Glomerular visceral epithelial cell (primary cell): Measurements from ENCODE around the gene EEPD1.

Source experiments
- DNase-seq: peaks from one replicate; pipeline ENCODE4 v3.0.0-alpha.2; 2016; ENCODE audit errors: extremely low spot score

EEPD1 gene

DNA sequence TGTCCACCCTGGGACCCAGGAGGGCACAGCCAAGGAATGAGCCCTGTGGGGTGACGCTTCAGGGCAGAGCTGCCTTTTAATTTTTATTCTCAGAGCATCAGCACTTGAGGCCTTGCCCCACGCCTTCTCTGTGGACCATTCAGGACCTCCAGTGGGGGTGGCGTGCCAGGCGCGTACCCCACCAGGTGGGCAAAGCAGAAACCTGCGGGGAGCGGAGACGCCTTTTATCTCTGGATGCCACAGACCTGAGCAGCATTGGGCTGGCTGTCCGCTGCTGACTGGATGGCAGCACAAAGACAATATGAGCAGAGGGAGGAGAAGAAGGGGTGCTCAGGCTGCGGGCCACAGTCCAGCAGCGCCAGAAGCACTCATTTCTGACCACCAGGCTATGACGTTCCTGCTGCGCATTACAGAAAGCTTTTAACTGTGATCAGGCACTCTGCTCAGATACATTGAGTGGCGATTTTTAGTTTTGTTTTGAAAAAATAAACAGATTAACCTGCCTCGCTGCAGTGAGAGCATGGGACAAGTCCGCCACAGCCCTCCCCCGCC lies 146.2 kb downstream of the EEPD1 start:
- DNase-seq: no peak

DNA sequence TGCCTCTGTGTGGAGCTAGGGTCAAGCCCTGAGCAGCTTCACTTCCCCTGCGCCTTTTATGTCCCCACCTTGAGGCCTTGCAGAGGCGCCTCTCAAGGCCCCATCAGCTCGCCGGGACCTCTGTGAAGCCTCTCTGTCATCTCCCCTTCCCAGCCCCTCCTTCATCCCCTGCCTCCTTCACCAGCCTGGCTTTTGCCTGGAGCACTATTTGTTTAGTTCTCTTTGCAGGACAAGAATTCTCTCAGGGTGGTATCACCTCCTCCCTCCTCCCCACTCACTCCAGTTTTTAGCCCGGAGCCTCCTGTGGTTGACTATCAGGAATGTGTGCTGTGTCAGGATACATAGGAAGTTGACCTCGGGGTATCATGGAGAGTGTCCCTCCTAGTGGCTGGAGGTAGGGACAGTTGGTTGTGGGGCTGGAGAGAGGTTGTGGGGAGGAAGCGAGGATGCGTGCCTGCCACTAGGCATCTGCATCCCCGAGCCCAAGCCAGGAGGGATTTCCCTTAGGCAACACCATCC lies 146.8 kb downstream of the EEPD1 start:
- DNase-seq: no peak

DNA sequence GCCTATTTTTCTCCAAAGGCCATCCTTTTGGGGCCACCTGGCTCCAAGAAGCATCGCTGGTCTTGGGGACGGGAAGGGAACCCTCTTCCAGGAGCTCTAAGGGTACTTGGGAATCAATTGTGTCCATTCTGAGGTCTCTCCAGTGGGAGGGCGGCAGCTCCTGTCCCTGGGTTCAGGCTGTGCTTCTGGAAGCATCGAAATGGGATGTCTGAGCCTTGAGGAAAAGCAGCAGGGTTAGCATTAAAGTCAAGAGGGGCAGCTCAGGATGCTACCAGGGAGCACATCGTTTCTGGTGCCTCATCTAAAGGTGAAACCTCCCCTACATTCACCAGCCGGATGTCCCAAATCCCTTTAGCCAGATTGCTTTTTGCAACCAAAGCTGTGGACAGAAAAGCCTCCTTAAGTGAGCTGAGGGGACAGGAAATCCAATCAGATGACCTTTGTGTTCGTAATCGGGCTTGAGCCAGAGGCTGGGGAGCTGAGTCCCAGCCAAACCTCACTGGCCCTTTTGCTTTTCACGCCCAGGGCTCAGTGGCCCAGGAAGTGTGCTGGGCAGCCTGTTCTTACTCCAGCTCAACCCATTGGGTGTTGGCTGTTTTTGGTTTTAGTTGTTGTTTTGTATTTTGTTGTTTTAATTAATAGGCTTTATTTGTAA lies 147.8 kb downstream of the EEPD1 start:
- DNase-seq: no peak

DNA sequence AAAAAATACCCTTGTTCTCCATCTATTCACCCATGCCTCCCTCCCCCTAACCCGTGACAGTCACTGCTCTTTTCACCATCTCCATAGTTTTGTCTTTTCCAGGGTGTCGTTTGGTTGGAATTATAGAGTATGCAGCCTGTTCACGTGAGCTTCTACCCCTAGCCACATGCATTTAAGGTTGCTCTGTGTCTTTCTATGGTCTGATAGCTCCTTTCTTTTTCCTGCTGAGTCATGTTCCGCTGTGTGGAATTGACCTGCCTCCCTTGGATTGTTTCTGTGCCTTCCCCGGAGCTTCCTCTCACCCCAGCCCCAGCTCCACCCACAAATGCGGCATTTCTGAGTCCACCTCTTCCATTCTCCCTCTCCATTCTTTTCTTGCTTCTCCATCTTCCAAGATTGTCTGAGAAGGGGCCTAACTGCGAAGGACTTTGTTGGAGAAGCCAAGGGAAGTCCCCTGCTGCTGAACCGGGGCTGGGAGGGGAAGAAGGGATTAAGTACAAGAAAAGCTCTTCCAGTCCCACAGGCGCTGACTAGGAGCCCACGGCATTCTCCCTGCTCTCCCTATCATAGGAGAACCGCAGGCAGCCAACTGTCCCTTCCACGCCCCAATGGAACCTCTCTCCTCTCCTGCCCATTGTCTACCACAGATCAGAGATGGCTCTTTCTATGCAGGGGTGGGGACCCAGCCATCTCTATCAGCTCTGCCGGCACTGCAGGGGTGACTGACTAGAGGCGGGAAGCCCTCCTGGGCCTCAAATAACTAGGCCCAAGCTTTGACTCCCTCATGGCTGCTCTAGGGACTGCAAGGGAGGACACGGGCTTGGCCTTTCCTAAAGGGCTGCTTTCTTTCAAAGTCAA lies 149.1 kb downstream of the EEPD1 start:
- peak; percentile 70 for DNase-seq

DNA sequence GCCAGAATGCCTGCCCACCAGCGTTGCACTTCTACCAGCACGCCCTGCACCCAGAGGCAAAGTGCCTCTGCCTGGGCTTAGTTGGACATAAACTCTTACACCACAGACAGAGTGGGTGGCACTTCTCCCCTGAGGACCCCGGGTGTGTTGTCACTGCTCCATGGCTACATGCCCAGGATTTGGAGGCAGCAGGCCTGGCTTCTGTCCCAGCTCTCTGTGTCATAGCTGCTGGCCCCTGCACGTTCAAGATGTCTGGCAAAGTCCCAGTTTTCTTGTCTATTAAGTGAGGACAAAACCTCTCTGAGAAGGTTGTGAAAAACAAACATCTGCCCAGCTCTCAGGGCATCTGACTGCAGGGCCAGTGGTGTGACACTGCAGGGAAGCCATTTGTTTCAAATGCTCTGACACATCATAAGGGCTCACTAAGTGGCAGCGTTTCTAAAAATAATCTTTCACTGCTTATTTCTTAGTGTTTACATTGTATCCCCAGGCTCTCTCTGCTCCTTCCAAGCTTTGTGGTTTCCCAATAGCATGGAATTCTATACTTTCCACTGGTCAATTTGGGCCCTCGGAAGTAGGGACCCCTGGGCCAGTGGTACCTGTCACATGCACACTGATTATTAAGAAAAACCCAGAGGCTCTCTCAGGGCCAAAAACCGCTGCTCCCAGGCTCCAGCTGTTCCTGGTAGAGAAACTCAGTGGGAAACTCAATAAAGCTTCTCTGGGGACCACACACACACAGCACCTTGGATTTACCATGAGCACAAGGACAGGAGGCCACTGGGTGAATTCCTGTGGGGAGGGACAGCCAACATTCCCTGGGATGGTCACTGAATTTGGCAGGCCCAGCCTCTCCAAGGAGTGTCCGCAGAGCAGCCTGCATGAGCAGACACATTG lies 150.4 kb downstream of the EEPD1 start:
- peak; percentile 90 for DNase-seq

DNA sequence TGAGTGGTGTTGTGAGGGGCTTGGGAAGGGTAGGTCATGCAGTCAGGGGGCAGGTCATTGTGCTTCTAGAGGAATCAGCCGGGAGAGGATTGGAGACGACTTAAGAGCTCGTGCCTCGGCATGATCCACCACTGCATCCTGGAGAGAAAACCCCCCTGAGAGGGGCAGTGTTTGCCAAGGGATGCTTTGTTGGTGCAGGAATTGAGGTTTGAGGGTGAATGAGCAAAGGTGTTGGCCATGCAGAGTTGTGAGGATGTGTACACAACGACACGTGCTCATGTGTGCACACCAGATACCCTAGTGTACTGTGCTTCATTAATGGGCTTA lies 151.0 kb downstream of the EEPD1 start:
- DNase-seq: no peak

DNA sequence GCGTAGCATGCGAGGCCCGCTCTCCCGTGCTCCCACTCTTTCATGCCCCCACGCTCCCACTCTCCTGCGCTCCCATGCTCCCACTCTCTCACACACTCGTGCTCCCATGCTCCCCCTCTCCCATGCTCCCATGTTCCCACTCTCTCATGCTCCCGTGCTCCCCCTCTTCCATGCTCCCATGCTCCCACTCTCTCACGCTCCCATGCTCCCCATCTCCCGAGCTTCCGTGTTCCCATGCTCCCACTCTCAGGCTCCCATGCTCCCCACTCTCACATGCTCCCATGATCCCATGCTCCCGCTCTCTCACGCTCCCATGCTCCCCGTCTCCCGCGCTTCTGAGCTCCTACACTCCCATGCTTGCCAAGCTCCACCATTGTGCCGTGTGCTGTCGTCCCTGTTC lies 152.2 kb downstream of the EEPD1 start:
- no peak for DNase-seq

DNA sequence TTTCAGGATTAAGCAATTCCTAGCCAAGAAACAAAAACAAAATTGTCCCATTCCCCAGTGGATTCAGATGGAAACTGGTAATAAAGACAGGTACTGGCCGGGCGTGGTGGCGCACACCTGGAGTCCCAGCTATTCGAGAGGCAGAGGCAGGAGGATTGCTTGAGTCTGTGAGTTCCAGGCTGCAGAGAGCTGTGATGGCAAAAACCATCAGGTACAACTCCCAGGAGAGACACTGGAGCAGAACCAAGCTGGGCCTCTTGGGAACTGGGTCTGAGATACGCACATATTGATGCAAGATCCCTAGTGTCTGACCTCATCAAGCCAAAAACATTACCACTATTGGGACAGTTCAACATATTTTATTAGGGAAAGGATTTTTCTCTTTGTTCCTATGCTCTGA lies 152.6 kb downstream of the EEPD1 start:
- DNase-seq: no peak

DNA sequence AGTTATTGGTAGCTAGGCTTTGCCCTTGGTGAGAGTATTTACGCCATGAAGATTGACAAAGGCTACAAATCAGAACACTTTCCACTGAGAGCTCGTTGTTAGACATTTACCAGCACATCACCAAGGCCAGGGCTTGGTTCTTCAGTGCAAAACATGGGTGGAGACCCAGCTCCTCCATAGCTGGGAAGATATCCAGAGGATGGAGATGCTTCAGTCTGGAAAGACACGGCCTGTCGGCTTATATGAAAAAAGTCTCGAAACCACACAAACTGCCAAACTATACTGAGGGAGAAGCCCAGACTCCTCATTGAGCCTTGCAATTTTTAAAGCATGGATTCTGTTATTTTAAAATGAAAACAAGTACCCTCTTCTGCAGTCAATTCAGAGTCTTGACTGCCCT lies 153.2 kb downstream of the EEPD1 start:
- no peak for DNase-seq

DNA sequence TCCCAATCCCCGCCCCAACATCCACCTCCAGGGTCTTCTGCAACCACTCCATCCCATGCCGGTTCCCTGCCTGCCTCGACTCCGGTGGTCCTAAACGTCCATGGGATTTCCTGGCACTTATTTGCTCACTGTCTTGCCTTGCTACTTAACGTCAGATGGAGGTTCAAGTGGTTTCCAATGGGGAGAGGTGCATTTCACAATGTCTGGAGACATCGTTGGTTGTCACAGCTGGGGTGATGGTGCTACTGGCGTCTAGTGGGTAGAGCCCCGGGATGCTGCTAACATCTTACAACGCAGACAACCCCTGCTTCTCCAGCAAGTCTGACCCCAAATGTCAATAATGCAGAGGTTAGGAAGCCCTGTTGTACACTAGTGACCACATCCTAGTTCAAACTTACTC lies 153.7 kb downstream of the EEPD1 start:
- no peak for DNase-seq

DNA sequence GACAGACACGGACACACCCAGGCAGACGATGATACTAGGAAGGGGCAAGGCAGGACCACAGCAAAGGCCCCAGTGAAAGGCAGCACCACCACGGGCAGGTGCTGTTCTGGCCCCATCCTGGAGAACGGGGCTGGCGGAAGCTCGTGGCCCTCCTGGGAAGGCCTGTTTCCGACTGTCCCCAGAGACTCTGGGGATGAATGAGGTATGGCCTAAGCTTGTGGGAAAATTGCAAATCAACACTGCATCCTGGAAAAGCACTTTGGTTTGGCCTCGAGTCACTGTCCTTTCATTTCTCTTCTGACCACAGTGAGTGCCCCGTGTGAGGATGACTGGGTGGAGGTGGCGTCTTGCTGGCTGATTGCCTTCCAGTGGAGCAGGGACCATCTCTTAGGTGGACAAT lies 155.0 kb downstream of the EEPD1 start:
- no peak for DNase-seq

DNA sequence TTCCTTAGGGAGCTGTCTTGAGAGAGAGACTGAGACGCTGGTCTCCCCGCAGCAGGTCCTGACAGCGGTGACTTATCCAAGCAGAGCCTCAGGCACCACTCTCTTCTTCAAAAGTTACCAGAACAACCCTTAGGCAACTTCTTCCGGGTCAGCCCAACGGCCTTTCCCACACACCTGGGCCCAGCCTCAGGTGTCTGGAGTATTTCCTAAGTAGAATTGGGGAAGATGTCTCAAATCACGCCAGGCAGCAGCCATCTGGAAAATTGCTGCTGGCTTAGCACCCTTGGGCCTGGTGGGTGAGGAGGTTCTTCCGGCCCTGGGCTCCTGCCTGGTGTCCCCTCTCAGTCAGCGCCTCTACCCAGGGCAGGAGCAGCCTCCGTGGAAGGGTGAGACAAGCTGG lies 156.2 kb downstream of the EEPD1 start:
- no peak for DNase-seq

DNA sequence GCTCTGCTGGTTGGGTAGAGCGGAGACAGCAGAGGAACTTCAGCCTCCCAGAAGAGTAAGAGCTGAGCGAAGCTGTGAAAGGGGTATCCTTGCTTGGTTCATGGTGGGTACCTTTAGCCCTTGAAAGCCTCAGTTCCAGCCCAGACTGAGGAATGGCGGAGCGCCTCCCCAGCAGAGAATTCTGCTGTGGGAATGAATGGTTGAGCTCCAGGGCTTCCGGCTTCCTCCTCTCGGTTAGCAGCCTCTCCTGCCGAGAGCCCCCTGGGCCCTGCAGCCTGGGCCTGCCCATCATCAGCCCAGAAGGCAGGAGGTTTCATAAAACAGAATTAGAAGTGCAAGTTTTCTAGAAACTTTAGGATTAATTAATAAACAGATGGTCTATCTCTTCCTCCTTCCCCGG lies 156.7 kb downstream of the EEPD1 start:
- no peak for DNase-seq

DNA sequence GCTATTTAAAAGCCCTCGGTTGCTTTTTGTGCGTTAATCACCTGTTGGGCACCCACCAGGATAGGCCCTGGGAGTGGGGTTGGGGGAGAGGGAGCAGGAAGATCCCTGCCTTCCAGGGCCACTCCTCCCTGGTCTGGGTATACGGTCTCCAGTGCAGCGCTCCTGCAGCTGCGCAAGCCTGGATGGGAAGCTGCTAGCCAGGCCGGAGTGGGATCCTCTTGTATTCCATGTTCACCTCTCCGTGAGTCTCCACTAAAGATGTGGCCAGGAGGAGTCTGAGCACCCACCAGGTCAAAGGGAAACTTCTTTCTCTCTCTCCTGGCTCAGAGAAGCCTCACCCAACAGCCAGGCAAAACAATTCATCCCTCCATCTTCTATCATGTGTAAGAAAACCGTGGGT lies 157.8 kb downstream of the EEPD1 start:
- no peak for DNase-seq

DNA sequence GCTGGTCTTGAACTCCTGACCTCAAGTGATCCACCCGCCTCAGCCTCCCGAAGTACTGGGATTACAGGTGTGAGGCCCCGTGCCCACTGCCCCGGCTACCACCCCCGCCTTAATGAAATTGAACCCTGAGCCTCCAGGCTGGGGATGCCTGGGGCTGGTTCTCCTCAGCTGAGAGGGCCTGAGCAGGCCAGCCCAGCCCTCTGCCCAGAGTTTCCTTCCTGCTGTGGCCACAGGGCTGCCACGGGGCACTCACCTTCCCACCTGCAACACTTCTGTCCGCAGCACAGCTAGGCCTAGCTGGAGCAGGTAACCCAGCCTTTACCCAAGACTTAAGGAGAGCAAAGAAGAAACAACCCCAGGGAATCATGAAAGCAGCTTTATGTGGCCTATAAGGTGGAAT lies 158.5 kb downstream of the EEPD1 start:
- no peak for DNase-seq

DNA sequence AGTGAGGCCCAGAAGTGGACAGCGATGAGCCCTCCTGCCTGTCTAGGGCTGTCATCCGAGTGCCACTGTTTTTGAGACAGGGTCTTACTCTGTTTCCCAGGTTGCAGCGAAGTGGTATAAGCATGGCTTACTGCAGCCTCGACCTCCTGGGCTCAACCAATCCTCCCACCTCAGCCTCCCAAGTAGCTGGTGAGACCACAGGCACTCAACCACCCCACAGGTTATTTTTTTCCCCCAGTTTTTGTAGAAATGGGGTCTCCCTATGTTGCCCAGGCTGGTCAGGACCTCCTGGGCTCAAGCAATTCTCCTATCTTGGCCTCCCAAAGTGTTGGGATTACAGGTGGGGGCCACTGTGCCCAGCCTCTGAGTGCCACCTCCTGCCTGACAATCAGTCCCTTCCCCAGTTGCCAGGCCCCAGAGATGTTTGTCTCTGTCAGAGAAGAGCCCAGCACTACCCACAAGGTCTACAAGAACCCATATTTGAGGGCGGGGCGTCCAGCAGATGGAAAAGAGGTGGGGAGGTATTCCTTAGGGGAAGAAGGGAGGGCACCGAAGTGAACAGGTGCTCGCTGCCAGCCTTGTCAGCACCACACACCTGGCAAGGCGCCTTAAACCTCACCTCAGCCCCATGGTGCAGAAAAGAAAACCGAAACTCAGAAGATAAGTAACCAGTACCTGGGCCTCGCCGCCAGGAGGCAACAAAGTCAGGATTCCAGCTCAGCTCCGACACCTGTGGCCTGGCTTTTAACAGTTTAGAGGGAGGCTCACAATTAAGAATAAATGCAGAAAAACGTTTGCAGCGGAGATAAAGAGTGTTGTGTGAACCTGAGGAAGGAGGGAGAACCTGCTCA lies 159.2 kb downstream of the EEPD1 start:
- no peak for DNase-seq

DNA sequence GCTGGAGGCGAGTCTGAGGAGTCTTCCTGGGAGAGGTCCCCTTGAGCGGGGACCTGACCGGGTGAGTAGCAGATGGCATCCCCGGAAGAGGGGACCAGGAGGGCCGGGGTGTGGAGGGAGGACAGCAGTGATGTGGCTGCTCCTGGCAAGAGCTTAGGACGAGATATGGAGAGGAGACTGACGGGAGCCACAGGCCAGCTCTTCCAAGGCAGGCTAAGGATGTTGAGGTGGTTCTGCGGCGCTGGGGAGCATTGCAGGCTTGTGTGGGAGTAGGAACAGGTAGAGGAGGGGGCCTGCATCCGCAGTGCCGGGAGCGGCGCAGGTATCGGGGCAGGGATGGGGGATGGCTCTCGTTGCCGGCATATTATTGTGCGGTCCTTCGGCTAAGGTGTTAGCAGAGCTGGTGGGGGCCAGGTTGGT lies 159.9 kb downstream of the EEPD1 start:
- no peak for DNase-seq

DNA sequence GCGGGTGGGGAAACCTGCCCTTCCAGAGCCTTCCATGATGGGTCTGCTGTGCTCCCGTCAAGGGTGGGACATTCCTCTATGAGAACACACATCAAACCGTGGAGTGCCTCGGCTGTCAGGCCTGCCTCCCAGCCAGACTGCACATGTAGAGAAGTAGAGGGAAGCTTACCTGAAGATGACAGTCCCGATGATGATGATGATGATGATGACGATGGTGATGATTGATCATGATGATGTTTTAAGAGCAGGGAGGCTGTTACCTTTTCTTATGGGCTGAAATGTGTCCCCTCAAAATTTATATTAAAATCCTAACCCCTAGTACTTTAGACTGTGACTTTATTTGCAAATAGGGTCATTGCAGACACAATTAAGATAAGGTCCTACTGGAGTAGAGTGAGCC lies 160.6 kb downstream of the EEPD1 start:
- DNase-seq: no peak

DNA sequence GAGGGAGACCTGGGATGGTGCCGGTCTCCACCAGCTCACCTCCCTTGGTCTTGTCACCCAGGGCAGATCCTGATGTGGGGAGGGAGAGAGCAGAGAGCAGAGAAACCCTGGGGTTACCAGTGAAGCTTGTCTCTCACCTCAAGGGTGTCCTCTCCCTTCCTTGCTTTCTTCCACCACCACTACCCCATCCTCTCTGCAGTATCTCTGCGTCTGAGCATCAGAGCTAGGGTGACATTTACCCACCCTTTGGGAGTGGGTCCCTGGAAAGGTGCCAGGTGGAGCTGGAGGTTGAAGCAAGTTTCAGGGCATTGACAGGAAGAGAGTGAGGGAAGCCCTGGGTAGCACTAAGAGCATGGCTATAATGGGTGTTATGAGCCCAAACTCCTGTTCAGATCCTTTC lies 161.4 kb downstream of the EEPD1 start:
- no peak for DNase-seq

DNA sequence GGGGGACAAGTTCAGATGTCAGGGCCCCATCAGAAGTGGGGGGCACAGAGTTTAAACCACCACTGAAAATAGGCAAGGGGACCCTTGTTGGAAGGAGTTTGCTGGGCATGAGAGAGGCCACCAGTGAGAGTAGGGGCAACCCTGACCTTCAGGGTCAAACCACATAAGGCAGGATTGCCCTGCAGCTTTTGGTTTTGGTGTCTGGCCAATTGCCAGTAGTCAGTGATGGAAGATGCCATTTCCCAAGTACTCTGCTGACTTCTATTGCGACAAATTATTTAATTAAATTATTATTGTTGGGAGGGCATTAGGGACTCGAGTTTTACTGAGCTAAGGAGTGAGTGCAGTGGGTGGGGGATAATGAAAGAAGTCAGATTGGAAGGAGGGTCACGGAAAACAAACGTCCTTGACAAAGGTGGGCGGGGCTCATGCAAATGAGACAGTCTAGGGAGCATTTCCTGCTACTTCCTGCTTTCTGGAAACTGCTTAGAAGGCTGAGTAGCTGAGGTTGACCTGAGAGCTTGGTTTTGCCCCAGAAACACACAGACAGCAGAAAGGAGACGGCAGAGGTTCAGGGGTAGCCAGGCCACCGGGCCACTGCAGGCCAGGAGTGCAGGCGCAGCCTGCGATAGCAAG lies 162.4 kb downstream of the EEPD1 start:
- DNase-seq: no peak

DNA sequence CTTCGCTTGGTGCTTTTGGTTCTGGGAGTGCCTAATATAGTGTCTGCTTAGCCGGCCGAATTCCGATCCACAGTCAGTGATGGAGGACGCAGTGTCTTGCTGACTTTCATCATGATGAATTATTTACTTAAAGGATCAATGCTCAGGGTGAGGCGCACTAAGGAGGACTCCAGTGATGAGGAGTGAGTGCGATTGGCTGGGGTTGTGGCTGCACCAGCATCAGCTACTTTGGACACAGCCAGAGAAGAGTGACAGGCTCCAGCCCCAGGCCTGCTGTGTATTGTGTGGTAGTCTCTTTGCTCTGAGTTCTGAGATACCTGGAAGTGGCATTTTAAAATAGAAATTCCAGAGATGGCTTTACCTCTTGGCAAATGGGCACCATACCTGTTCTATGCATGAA lies 163.3 kb downstream of the EEPD1 start:
- DNase-seq: no peak
